ENCODE data around the gene ATF4. TPM values are rescaled to one million over a fixed set of nuclear protein-coding genes. Genes with fewer than 3 reads are reported as not detected.
A peak's percentile ranks its signal among the peaks of the same experiment; 100 is the strongest.

The ATF4 gene
- total and polyA plus RNA-seq, 2 of the 8 experiments (the other 6 are each of a cell fraction or from before 2014, with no cell fraction given): 553 to 704 TPM

- no peak overlapping the region for H3K18ac ChIP-seq (ENCODE audit: extremely low read depth, low read length)
- no peak for FAIRE-seq
- no peak overlapping the region for H3K27ac ChIP-seq (ENCODE audit: low read depth, low read length)
- no peak overlapping the region for H3K4ac ChIP-seq (replicated peaks; ENCODE audit: insufficient read length, low read depth, low read length)
- POLR2A ChIA-PET (ENCODE audit: partially characterized antibody): interaction anchor here (0.6 to 4.6 kb wide), 3 partner anchors 17 to 40 kb away, joined by 3 to 42 read pairs (median 32); partner anchors contain the start of gene ATF4
- peaks cover 13 to 59% (median 45%) of the 10 kb centered on the region in 4 experiments for H3K27me3 ChIP-seq (replicated peaks in 1 of 4; ENCODE audit: control insufficient read depth in 3 of 4, extremely low read depth in 1 of 4, insufficient read depth in 3 of 4, low read length in 3 of 4)
- no peak overlapping the region for H2AK5ac ChIP-seq (ENCODE audit: low read depth, low read length)
- H2AFZ ChIP-seq (ENCODE audit: low read length): no peak overlapping the region
- peaks cover 3 to 9% (median 4%) of the 10 kb centered on the region in 4 experiments; a peak in 6 of 7 replicates for H3K4me1 ChIP-seq (replicated peaks in 1 of 4; ENCODE audit: control insufficient read depth in 3 of 4, insufficient read depth in 4 of 4, low read length in 3 of 4)
- H2BK5ac ChIP-seq (ENCODE audit: low read depth, low read length): no peak overlapping the region
- H3K56ac ChIP-seq (replicated peaks; ENCODE audit: insufficient read length, low read depth, low read length): no peak overlapping the region
- peaks cover 5 to 13% of the 10 kb centered on the region in 2 experiments; a peak in 3 of 4 replicates for H3K79me2 ChIP-seq (ENCODE audit: control insufficient read depth in 1 of 2, insufficient read depth in 2 of 2, low read length in 2 of 2)
- no peak overlapping the region for H4K8ac ChIP-seq (ENCODE audit: extremely low read depth, insufficient read depth, low read length)
- H3K4me2 ChIP-seq (ENCODE audit: insufficient read depth in 1 of 2, low read depth in 2 of 2, low read length in 2 of 2): peak overlapping the region; percentile 77 to 86; a peak in 2 of 4 replicates
- peaks cover 25 to 38% of the 10 kb centered on the region in 2 experiments for H4K20me1 ChIP-seq (replicated peaks in 1 of 2; ENCODE audit: control insufficient read depth in 1 of 2, insufficient read depth in 2 of 2, low read length in 2 of 2)
- H3K14ac ChIP-seq (ENCODE audit: insufficient read length): no peak overlapping the region
- H2BK15ac ChIP-seq (ENCODE audit: low read length): no peak overlapping the region
- H3K23me2 ChIP-seq (ENCODE audit: low read depth, low read length): peaks cover 5% of the 10 kb centered on the region
- no peak overlapping the region for H3K9ac ChIP-seq (replicated peaks in 1 of 4; ENCODE audit: extremely low read depth in 1 of 4, low read depth in 3 of 4, low read length in 3 of 4)
- whole genome bisulfite sequencing, 2 experiments (ENCODE audit: extremely low coverage in 1 of 2, insufficient coverage in 1 of 2, insufficient read length in 1 of 2, insufficient replicate concordance in 2 of 2, low coverage in 1 of 2, low lambda C conversion rate in 2 of 2, missing lambda C conversion rate in 1 of 2): 89% methylated on average over 6 of the region's 6 CpGs; no CpG with 5 or more reads in 1 of the 2 experiments
- H2BK20ac ChIP-seq (ENCODE audit: low read length): no peak overlapping the region
- no peak overlapping the region for H3K23ac ChIP-seq (ENCODE audit: insufficient read length)
- CTCF ChIA-PET (ENCODE audit: partially characterized antibody): interaction anchor here (1.6 to 19.7 kb wide), 4 partner anchors 10 to 67 kb away, joined by 3 to 361 read pairs (median 152); partner anchors contain the start of gene RPS19BP1
- no peak overlapping the region for H2BK120ac ChIP-seq (replicated peaks; ENCODE audit: low read depth, low read length)
- peaks cover 3% of the 10 kb centered on the region for H3K79me1 ChIP-seq (ENCODE audit: low read depth, low read length)
- H3K9me3 ChIP-seq (ENCODE audit: insufficient read depth in 2 of 2, low read depth in 1 of 2, low read length in 1 of 2): no peaks in the 10 kb centered on the region
- H3K4me3 ChIP-seq (ENCODE audit: extremely low read depth in 1 of 4, insufficient read depth in 2 of 4, low read depth in 3 of 4, low read length in 4 of 4): peak overlapping the region in 1 of 4 experiments; percentile 88; a peak in 1 of 8 replicates
- no peak overlapping the region for H2BK12ac ChIP-seq (ENCODE audit: low read depth, low read length)
- peaks cover 5 to 44% (median 25%) of the 10 kb centered on the region in 4 experiments for H3K36me3 ChIP-seq (ENCODE audit: control insufficient read depth in 2 of 4, insufficient read depth in 4 of 4, low read length in 3 of 4)
- H4K5ac ChIP-seq (ENCODE audit: insufficient read length, low read depth, low read length): no peak overlapping the region
- no peak overlapping the region for H4K91ac ChIP-seq (replicated peaks; ENCODE audit: insufficient read length, low read length)
- DNase-seq (ENCODE audit: low read depth in 1 of 2, low spot score in 2 of 2): no peak
- no peak for TF ChIP-seq POLR2AphosphoS5 (IDR thresholded peaks at IDR 0.05; ENCODE audit: low read depth, low read length)
- no peak for TF ChIP-seq SP1 (IDR thresholded peaks at IDR 0.05; ENCODE audit: low read depth, low read length)
- no peak for TF ChIP-seq SIRT6 (IDR thresholded peaks at IDR 0.05; ENCODE audit: low read length)
- no peak for TF ChIP-seq CREB1 (IDR thresholded peaks at IDR 0.05)
- TF ChIP-seq SP4 (IDR thresholded peaks at IDR 0.05; ENCODE audit: low read length): no peak
- no peak for TF ChIP-seq POU5F1 (IDR thresholded peaks at IDR 0.05; ENCODE audit: low read depth, low read length)
- no peak for TF ChIP-seq CTCF (IDR thresholded peaks at IDR 0.05; ENCODE audit: control extremely low read depth in 1 of 3, insufficient read depth in 1 of 3, low read depth in 1 of 3, low read length in 3 of 3)
- TF ChIP-seq GABPA (IDR thresholded peaks at IDR 0.05; ENCODE audit: borderline replicate concordance, insufficient read depth, low read length): no peak
- no peak for TF ChIP-seq KDM5A (IDR thresholded peaks at IDR 0.05; ENCODE audit: low read length)
- TF ChIP-seq EGR1 (IDR thresholded peaks at IDR 0.05; ENCODE audit: borderline replicate concordance, low read depth, low read length): no peak
- TF ChIP-seq JUN (IDR thresholded peaks at IDR 0.05; ENCODE audit: low read depth, low read length): no peak
- TF ChIP-seq TAF7 (optimal IDR thresholded peaks at IDR 0.05; ENCODE audit: borderline replicate concordance, low read depth, low read length): no peak
These were observed 16.7 kb upstream of the ATF4 start for GRCh38 chr22:39503630-39504029.

Data from H1 (cell line).